ENCODE results near the gene CTBS. TPM values are rescaled to one million over a fixed set of nuclear protein-coding genes. Genes with fewer than 3 reads are reported as not detected.
A peak's percentile ranks its signal among the peaks of the same experiment; 100 is the strongest.

Gene CTBS
- total and polyA plus RNA-seq, 2 experiments from 2014 or later: 25.4 to 33.6 TPM

DNA sequence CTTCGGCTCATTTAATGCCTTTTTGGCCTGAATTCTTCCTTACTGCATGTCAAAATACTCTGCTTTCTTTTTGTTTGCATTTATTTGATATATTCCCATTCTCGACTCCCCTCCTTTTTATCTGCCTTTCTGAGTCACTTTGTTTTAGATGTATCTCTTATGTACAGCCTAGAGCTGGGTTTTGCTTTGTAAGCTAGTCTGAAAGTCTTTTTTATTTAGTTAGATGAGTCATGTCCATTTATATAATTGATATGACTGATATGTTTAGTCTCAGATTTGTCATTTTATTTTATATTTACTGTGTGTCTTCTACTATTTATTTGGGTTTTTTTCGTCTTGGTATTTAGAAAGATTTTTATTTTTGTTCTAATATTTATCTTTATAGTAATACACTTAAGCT lies 34.3 kb downstream of the CTBS start:
- Histone ChIP-seq H3K36me3 (replicated peaks; ENCODE audit: insufficient read depth, low read depth) (no peaks in the 10 kb centered on the region), H2AFZ (no peak overlapping the region), H3K79me2 (no peaks in the 10 kb centered on the region), H3K4me2 (no peak overlapping the region), H3K9me2 (replicated peaks; ENCODE audit: insufficient read depth) (no peaks in the 10 kb centered on the region), H3K4me3 (no peak overlapping the region), H3K4me1 (ENCODE audit: insufficient read depth) (no peaks in the 10 kb centered on the region), H3K27ac (peak overlapping the region; percentile 20), H3K27me3 (no peaks in the 10 kb centered on the region), H4K20me1 (ENCODE audit: insufficient read depth, poor library complexity, severe bottlenecking) (no peaks in the 10 kb centered on the region), H3K9me3 (ENCODE audit: low read depth) (no peaks in the 10 kb centered on the region)
- TF ChIP-seq, protein P1, sequence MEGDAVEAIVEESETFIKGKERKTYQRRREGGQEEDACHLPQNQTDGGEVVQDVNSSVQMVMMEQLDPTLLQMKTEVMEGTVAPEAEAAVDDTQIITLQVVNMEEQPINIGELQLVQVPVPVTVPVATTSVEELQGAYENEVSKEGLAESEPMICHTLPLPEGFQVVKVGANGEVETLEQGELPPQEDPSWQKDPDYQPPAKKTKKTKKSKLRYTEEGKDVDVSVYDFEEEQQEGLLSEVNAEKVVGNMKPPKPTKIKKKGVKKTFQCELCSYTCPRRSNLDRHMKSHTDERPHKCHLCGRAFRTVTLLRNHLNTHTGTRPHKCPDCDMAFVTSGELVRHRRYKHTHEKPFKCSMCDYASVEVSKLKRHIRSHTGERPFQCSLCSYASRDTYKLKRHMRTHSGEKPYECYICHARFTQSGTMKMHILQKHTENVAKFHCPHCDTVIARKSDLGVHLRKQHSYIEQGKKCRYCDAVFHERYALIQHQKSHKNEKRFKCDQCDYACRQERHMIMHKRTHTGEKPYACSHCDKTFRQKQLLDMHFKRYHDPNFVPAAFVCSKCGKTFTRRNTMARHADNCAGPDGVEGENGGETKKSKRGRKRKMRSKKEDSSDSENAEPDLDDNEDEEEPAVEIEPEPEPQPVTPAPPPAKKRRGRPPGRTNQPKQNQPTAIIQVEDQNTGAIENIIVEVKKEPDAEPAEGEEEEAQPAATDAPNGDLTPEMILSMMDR (IDR thresholded peaks at IDR 0.05; ENCODE audit: poor library complexity): no peak
- TF ChIP-seq EZH2 (IDR thresholded peaks at IDR 0.05; ENCODE audit: borderline replicate concordance): no peak
- no peak for TF ChIP-seq EZH2phosphoT487 (IDR thresholded peaks at IDR 0.05; ENCODE audit: low read depth, severe bottlenecking, unreplicated experiment)
- WGBS (ENCODE audit: low lambda C conversion rate, missing lambda C conversion rate): 67% methylated on average over 3 of the region's 3 CpGs
- no peak for DNase-seq (ENCODE audit: low spot score)

DNA sequence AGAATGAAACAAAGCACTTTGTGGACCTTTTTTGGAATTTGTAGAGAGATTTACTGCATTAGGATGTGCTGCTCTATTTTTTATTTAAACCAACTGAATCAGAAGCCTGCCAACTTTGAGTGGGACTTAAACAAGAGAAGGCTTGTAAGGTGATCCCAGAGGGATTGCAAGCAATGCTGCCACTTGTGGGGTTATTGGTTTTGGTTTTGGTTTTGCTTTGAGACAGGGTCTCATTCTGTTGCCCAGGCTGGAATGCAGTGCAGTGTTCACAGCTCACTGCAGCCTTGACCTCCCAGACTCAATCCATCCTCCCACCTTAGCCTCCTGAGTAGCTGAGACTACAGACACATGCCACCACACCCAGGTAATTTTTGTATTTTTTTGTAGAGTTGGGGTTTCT lies 35.6 kb downstream of the CTBS start:
- Histone ChIP-seq H2AFZ (no peak overlapping the region), H3K36me3 (replicated peaks; ENCODE audit: insufficient read depth, low read depth) (no peaks in the 10 kb centered on the region)
- TF ChIP-seq EZH2phosphoT487 (IDR thresholded peaks at IDR 0.05; ENCODE audit: low read depth, severe bottlenecking, unreplicated experiment) (no peak), EZH2 (IDR thresholded peaks at IDR 0.05; ENCODE audit: borderline replicate concordance) (no peak)
- TF ChIP-seq, protein P1 (IDR thresholded peaks at IDR 0.05; ENCODE audit: poor library complexity): no peak

DNA sequence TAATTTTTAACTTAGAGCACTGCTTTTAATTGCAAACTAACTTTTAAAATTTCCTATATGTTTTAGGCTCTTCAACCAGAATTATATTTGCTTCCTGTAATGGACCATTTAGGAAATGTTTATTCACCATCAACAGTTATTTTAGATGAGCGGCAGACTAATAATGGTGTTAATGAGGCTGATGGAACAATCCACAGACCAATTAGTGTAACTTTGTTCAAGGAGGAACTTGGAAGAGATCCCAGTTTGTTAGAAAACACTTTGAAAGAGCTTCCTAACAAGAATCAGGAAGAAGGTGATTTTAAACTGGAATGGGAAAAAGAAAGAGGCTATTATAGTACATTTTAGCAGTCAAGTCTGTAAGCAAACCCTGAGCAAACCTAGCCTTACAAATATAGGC lies 48.5 kb downstream of the CTBS start:
- H3K79me2 ChIP-seq: no peaks in the 10 kb centered on the region
- H3K27ac ChIP-seq: no peak overlapping the region
- no peak overlapping the region for H3K4me3 ChIP-seq
- 95% methylated on average over 1 of the region's 1 CpG for WGBS (ENCODE audit: low lambda C conversion rate, missing lambda C conversion rate)
- DNase-seq (ENCODE audit: low spot score): no peak
- no peaks in the 10 kb centered on the region for H3K4me1 ChIP-seq (ENCODE audit: insufficient read depth)
- H3K9me2 ChIP-seq (replicated peaks; ENCODE audit: insufficient read depth): no peaks in the 10 kb centered on the region
- TF ChIP-seq, protein P1 (IDR thresholded peaks at IDR 0.05; ENCODE audit: poor library complexity): no peak
- TF ChIP-seq EZH2 (IDR thresholded peaks at IDR 0.05; ENCODE audit: borderline replicate concordance) (no peak), EZH2phosphoT487 (IDR thresholded peaks at IDR 0.05; ENCODE audit: low read depth, severe bottlenecking, unreplicated experiment) (no peak)
- H3K9me3 ChIP-seq (ENCODE audit: low read depth): no peaks in the 10 kb centered on the region
- no peaks in the 10 kb centered on the region for H3K36me3 ChIP-seq (replicated peaks; ENCODE audit: insufficient read depth, low read depth)
- no peaks in the 10 kb centered on the region for H3K27me3 ChIP-seq
- H2AFZ ChIP-seq: no peak overlapping the region
- H4K20me1 ChIP-seq (ENCODE audit: insufficient read depth, poor library complexity, severe bottlenecking): no peaks in the 10 kb centered on the region
- H3K4me2 ChIP-seq: no peak overlapping the region

More for the DNA sequence above, 35.6 kb downstream of the CTBS start:
- DNase-seq (ENCODE audit: low spot score): no peak
- no peaks in the 10 kb centered on the region for H3K9me2 ChIP-seq (replicated peaks; ENCODE audit: insufficient read depth)
- H3K27me3 ChIP-seq: no peaks in the 10 kb centered on the region
- no peaks in the 10 kb centered on the region for H3K79me2 ChIP-seq
- no peak overlapping the region for H3K27ac ChIP-seq
- no peak overlapping the region for H3K4me2 ChIP-seq
- no peaks in the 10 kb centered on the region for H3K9me3 ChIP-seq (ENCODE audit: low read depth)
- H3K4me3 ChIP-seq: no peak overlapping the region
- no peaks in the 10 kb centered on the region for H4K20me1 ChIP-seq (ENCODE audit: insufficient read depth, poor library complexity, severe bottlenecking)
- no peaks in the 10 kb centered on the region for H3K4me1 ChIP-seq (ENCODE audit: insufficient read depth)

DNA sequence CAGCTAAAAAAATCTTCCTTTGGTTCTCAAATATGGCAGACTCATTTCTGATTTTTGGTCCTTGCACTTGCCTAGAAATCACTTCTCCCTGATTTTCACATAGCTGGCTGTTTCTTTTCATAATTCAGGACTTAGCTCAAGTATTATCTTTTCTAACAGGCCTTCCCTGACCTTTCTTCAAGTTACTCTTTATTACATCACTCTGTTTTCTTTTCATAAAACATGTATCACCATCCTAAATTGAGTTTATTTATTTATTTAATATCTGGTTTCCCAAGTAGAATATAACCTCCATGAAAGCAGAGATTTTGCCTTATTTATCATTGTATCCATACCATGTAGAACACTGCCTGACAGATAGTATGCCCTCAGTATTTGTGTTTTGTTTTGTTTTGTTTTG lies 49.6 kb downstream of the CTBS start:
- no peaks in the 10 kb centered on the region for H3K9me3 ChIP-seq (ENCODE audit: low read depth)
- TF ChIP-seq EZH2 (IDR thresholded peaks at IDR 0.05; ENCODE audit: borderline replicate concordance) (no peak), EZH2phosphoT487 (IDR thresholded peaks at IDR 0.05; ENCODE audit: low read depth, severe bottlenecking, unreplicated experiment) (no peak)
- TF ChIP-seq, protein P1 (IDR thresholded peaks at IDR 0.05; ENCODE audit: poor library complexity): no peak
- H3K9me2 ChIP-seq (replicated peaks; ENCODE audit: insufficient read depth): no peaks in the 10 kb centered on the region
- no peaks in the 10 kb centered on the region for H3K36me3 ChIP-seq (replicated peaks; ENCODE audit: insufficient read depth, low read depth)
- no peak overlapping the region for H2AFZ ChIP-seq
- no peak overlapping the region for H3K4me3 ChIP-seq
- no peak overlapping the region for H3K27ac ChIP-seq
- no peaks in the 10 kb centered on the region for H3K4me1 ChIP-seq (ENCODE audit: insufficient read depth)
- H3K4me2 ChIP-seq: no peak overlapping the region
- no peaks in the 10 kb centered on the region for H4K20me1 ChIP-seq (ENCODE audit: insufficient read depth, poor library complexity, severe bottlenecking)
- no peak for DNase-seq (ENCODE audit: low spot score)
- H3K27me3 ChIP-seq: no peaks in the 10 kb centered on the region
- H3K79me2 ChIP-seq: no peaks in the 10 kb centered on the region

Data from hepatocyte (in vitro differentiated cells).